Measurements from ENCODE around the gene SORBS2. TPM values are rescaled to one million over a fixed set of nuclear protein-coding genes. Genes with fewer than 3 reads are reported as not detected.
A peak's percentile ranks its signal among the peaks of the same experiment; 100 is the strongest.

The SORBS2 gene
- total RNA-seq, 2 donors from 2014 or later, result 7.0 to 13.8 TPM

GRCh38 chr4:185847352-185848097 is 35.5 kb upstream of the SORBS2 start:
- H3K27me3 Mint-ChIP-seq (ENCODE audit: insufficient read depth), result no peaks in the 10 kb centered on the region
- DNase-seq, result peak; percentile 78
- Histone ChIP-seq H3K4me1 (ENCODE audit: control insufficient read depth, insufficient read depth, low read length) (peaks cover 6% of the 10 kb centered on the region), H3K4me3 (ENCODE audit: low read length) (no peak overlapping the region), H3K9me3 (ENCODE audit: control insufficient read depth, low read length) (peaks cover 27% of the 10 kb centered on the region), H3K9ac (ENCODE audit: extremely low read depth, low read length, poor library complexity, severe bottlenecking) (no peak overlapping the region), H3K36me3 (ENCODE audit: control insufficient read depth, insufficient read depth, low read length) (no peaks in the 10 kb centered on the region), H3K27ac (ENCODE audit: low read depth, low read length) (peak overlapping the region; percentile 12), H3K27me3 (ENCODE audit: control insufficient read depth, insufficient read depth, low read length, poor library complexity, severe bottlenecking) (no peaks in the 10 kb centered on the region)
- WGBS, 2 experiments (ENCODE audit: insufficient coverage in 1 of 2, insufficient read length in 1 of 2), result 59 to 78% methylated on average over 9 to 13 of the region's 13 CpGs
- H3K4me3 Mint-ChIP-seq, result no peak overlapping the region
- no peaks in the 10 kb centered on the region for H3K36me3 Mint-ChIP-seq (ENCODE audit: low read depth)
- H3K9me3 Mint-ChIP-seq, result peaks cover 28% of the 10 kb centered on the region
- H3K4me1 Mint-ChIP-seq, result peaks cover 9% of the 10 kb centered on the region
- TF ChIP-seq CTCF (conservative IDR thresholded peaks at IDR 0.05), result no peak
- peak overlapping the region; percentile 80 for H3K27ac Mint-ChIP-seq

- Mint-ChIP-seq H3K36me3 (ENCODE audit: low read depth) (no peaks in the 10 kb centered on the region), H3K27me3 (ENCODE audit: insufficient read depth) (no peaks in the 10 kb centered on the region), H3K27ac (no peak overlapping the region), H3K4me3 (no peak overlapping the region), H3K4me1 (peaks cover 9% of the 10 kb centered on the region), H3K9me3 (peaks cover 25% of the 10 kb centered on the region)
- H3K9me3 ChIP-seq (ENCODE audit: control insufficient read depth, low read length), result peaks cover 21% of the 10 kb centered on the region
- H3K36me3 ChIP-seq (ENCODE audit: control insufficient read depth, insufficient read depth, low read length), result no peaks in the 10 kb centered on the region
- no peak for TF ChIP-seq CTCF (conservative IDR thresholded peaks at IDR 0.05)
- no peak overlapping the region for H3K27ac ChIP-seq (ENCODE audit: low read depth, low read length)
- no peak for DNase-seq
- H3K4me3 ChIP-seq (ENCODE audit: low read length), result no peak overlapping the region
- WGBS, 2 experiments (ENCODE audit: insufficient coverage in 1 of 2, insufficient read length in 1 of 2), result 99 to 100% methylated on average over 3 to 4 of the region's 5 CpGs
- H3K4me1 ChIP-seq (ENCODE audit: control insufficient read depth, insufficient read depth, low read length), result peaks cover 6% of the 10 kb centered on the region
- no peak overlapping the region for H3K9ac ChIP-seq (ENCODE audit: extremely low read depth, low read length, poor library complexity, severe bottlenecking)
- H3K27me3 ChIP-seq (ENCODE audit: control insufficient read depth, insufficient read depth, low read length, poor library complexity, severe bottlenecking), result no peaks in the 10 kb centered on the region
Observed at GRCh38 chr4:185846505-185847150, 34.6 kb upstream of the SORBS2 start.

- 91% methylated on average over 3 of the region's 3 CpGs; no CpG with 5 or more reads in 1 of the 2 experiments for WGBS, 2 experiments (ENCODE audit: insufficient coverage in 1 of 2, insufficient read length in 1 of 2)
- no peak overlapping the region for H3K4me3 Mint-ChIP-seq
- no peaks in the 10 kb centered on the region for H3K36me3 Mint-ChIP-seq (ENCODE audit: low read depth)
Observed at GRCh38 chr4:185845966-185846365, 34.0 kb upstream of the SORBS2 start.

More at GRCh38 chr4:185845966-185846365, 34.0 kb upstream of the SORBS2 start:
- Histone ChIP-seq H3K36me3 (ENCODE audit: control insufficient read depth, insufficient read depth, low read length) (no peaks in the 10 kb centered on the region), H3K9me3 (ENCODE audit: control insufficient read depth, low read length) (peaks cover 18% of the 10 kb centered on the region), H3K27me3 (ENCODE audit: control insufficient read depth, insufficient read depth, low read length, poor library complexity, severe bottlenecking) (no peaks in the 10 kb centered on the region), H3K27ac (ENCODE audit: low read depth, low read length) (no peak overlapping the region), H3K4me3 (ENCODE audit: low read length) (no peak overlapping the region), H3K4me1 (ENCODE audit: control insufficient read depth, insufficient read depth, low read length) (peaks cover 6% of the 10 kb centered on the region), H3K9ac (ENCODE audit: extremely low read depth, low read length, poor library complexity, severe bottlenecking) (no peak overlapping the region)
- TF ChIP-seq CTCF (conservative IDR thresholded peaks at IDR 0.05), result no peak
- Mint-ChIP-seq H3K27ac (no peak overlapping the region), H3K4me1 (peaks cover 9% of the 10 kb centered on the region), H3K27me3 (ENCODE audit: insufficient read depth) (no peaks in the 10 kb centered on the region), H3K9me3 (peaks cover 22% of the 10 kb centered on the region)
- no peak for DNase-seq

Measured in endodermal cell (in vitro differentiated cells).